Fibroblast of lung (primary cell): Measurements from ENCODE around the gene STAT3. TPM values are rescaled to one million over a fixed set of nuclear protein-coding genes. Genes with fewer than 3 reads are reported as not detected.
A peak's percentile ranks its signal among the peaks of the same experiment; 100 is the strongest.
"Not testable (repeated sequence)": the region's sequence is repeated elsewhere in the genome, so short reads cannot be mapped to it uniquely, and the experiment has no call there.

Experiments
- DNase-seq, 2 donors: peaks; one replicate each; pipeline versions ENCODE4 v3.0.0 to v3.0.0-alpha.2; 2010; ENCODE audit warnings: low read depth in 2 of 2
- H2AFZ ChIP-seq: 2 replicates; pipeline ENCODE4 v1.5.1; 2012; ENCODE audit warnings: low read length, control low read depth, inconsistent platforms
- H3K27ac ChIP-seq: 2 replicates; pipeline ENCODE4 v1.5.1; 2011; ENCODE audit warnings: low read length, control low read depth; ENCODE audit not compliant: insufficient read depth
- H3K27me3 ChIP-seq: 2 replicates; pipeline ENCODE4 v1.5.1; 2011; ENCODE audit warnings: mild to moderate bottlenecking, low read length; ENCODE audit not compliant: control insufficient read depth, insufficient read depth
- H3K36me3 ChIP-seq: 2 replicates; pipeline ENCODE4 v1.5.1; 2011; ENCODE audit warnings: low read length; ENCODE audit not compliant: control insufficient read depth, insufficient read depth
- H3K4me1 ChIP-seq: 2 replicates; pipeline ENCODE4 v1.5.1; 2011; ENCODE audit warnings: low read length; ENCODE audit not compliant: control insufficient read depth, insufficient read depth; ENCODE audit errors: extremely low read depth
- H3K4me2 ChIP-seq: 2 replicates; pipeline ENCODE4 v1.5.1; 2011; ENCODE audit warnings: low read length, control low read depth; ENCODE audit not compliant: insufficient read depth; ENCODE audit errors: extremely low read depth
- H3K4me3 ChIP-seq, 4 experiments: fragments of 200-600 bp in 1 of 4; sonication (generic) in 1 of 4; replicated peaks in 1 of 4; 2 replicates each; pipeline ENCODE4 v1.5.1; 2011 to 2016; ENCODE audit warnings: low read length in 4 of 4, low read depth in 3 of 4, mild to moderate bottlenecking in 3 of 4, control low read depth in 2 of 4, inconsistent platforms in 1 of 4, mixed read lengths in 1 of 4; ENCODE audit not compliant: insufficient read depth in 1 of 4; ENCODE audit errors: control extremely low read depth in 1 of 4
- H3K79me2 ChIP-seq: 2 replicates; pipeline ENCODE4 v1.5.1; 2012; ENCODE audit warnings: mild to moderate bottlenecking, low read length, inconsistent platforms; ENCODE audit not compliant: control insufficient read depth, insufficient read depth
- H3K9ac ChIP-seq: 2 replicates; pipeline ENCODE4 v1.5.1; 2011; ENCODE audit warnings: mild to moderate bottlenecking, low read length, control low read depth; ENCODE audit not compliant: insufficient read depth
- H3K9me3 ChIP-seq: 2 replicates; pipeline ENCODE4 v1.5.1; 2012; ENCODE audit warnings: low read depth, low read length; ENCODE audit not compliant: control insufficient read depth, insufficient read depth
- H4K20me1 ChIP-seq: 2 replicates; pipeline ENCODE4 v1.5.1; 2011; ENCODE audit warnings: low read length; ENCODE audit not compliant: control insufficient read depth, insufficient read depth; ENCODE audit errors: extremely low read depth
- CTCF ChIP-seq, 2 donors: IDR thresholded peaks in 1 of 2; conservative IDR thresholded peaks in 1 of 2; 1 replicate in 1 of 2; 2 replicates in 1 of 2; pipeline ENCODE4 v1.5.1; 2011 to 2012; ENCODE audit warnings: low read length in 2 of 2, control low read depth in 1 of 2, inconsistent platforms in 1 of 2, low read depth in 1 of 2, mild to moderate bottlenecking in 1 of 2
- EZH2 ChIP-seq: IDR thresholded peaks from 2 replicates; pipeline ENCODE4 v1.5.1; 2012; ENCODE audit warnings: low read length, control low read depth, mild to moderate bottlenecking; ENCODE audit errors: missing control alignments
- polyA plus RNA-seq, 2 donors: library from polyadenylated mRNA; depleted of rRNA in 1 of 2; stranded (reverse) in 1 of 2; unstranded in 1 of 2; fragments of >200 nt; gene quantifications; 2 replicates each; pipeline ENCODE4 v1.2.1, GENCODE V29; 2011 to 2012; ENCODE audit warnings: missing spikeins in 1 of 2
- total RNA-seq: library from RNA; depleted of rRNA; stranded (reverse); fragments of >200 nt; gene quantifications from 2 replicates; pipeline ENCODE4 v1.2.1, GENCODE V29; 2014

Gene STAT3
- total and polyA plus RNA-seq, 2 donors (not counting 1 experiment from before 2014, with no cell fraction given): 75.0 to 101 TPM

- H3K79me2 ChIP-seq: peaks cover 58% of the 10 kb centered on the region
- H3K27ac ChIP-seq: peak overlapping the region; percentile 97
- H2AFZ ChIP-seq: no peak overlapping the region
- H3K4me2 ChIP-seq: no peak overlapping the region
- H4K20me1 ChIP-seq: peaks cover 3% of the 10 kb centered on the region
- TF ChIP-seq EZH2 (no peak), CTCF (conservative IDR thresholded peaks at IDR 0.05 in 1 of 2, IDR thresholded peaks at IDR 0.05 in 1 of 2; ENCODE audit: low read depth in 1 of 2, low read length in 2 of 2) (no peak)
- peak overlapping the region; percentile 89 to 100 (median 98) for H3K4me3 ChIP-seq
- DNase-seq: peak in 1 of 2 donors; percentile 46
- peaks cover 1% of the 10 kb centered on the region for H3K36me3 ChIP-seq
- no peaks in the 10 kb centered on the region for H3K9me3 ChIP-seq
- H3K27me3 ChIP-seq: no peaks in the 10 kb centered on the region
- peak overlapping the region; percentile 95 for H3K9ac ChIP-seq
- peaks cover 5% of the 10 kb centered on the region for H3K4me1 ChIP-seq
Measured at GRCh38 chr17:42422412-42422957, 34.2 kb upstream of the STAT3 start.

GRCh38 chr17:42421507-42422338 lies 33.5 kb upstream of the STAT3 start:
- Histone ChIP-seq H3K27me3 (no peaks in the 10 kb centered on the region), H3K79me2 (peaks cover 65% of the 10 kb centered on the region), H2AFZ (no peak overlapping the region), H3K9ac (peak overlapping the region; percentile 95), H3K36me3 (peaks cover 4% of the 10 kb centered on the region), H3K27ac (peak overlapping the region; percentile 97), H3K4me3 (peak overlapping the region; percentile 89 to 100 (median 98)), H4K20me1 (peaks cover 8% of the 10 kb centered on the region), H3K4me1 (peaks cover 7% of the 10 kb centered on the region), H3K4me2 (peak overlapping the region; percentile 97), H3K9me3 (no peaks in the 10 kb centered on the region)
- peak; percentile 49 to 86 for DNase-seq
- TF ChIP-seq EZH2 (no peak), CTCF (conservative IDR thresholded peaks at IDR 0.05 in 1 of 2, IDR thresholded peaks at IDR 0.05 in 1 of 2; ENCODE audit: low read depth in 1 of 2, low read length in 2 of 2) (no peak)

GRCh38 chr17:42421136-42421506 lies 32.9 kb upstream of the STAT3 start:
- TF ChIP-seq EZH2: no peak
- no peak for TF ChIP-seq CTCF (conservative IDR thresholded peaks at IDR 0.05 in 1 of 2, IDR thresholded peaks at IDR 0.05 in 1 of 2; ENCODE audit: low read depth in 1 of 2, low read length in 2 of 2)
- Histone ChIP-seq H3K9me3 (no peaks in the 10 kb centered on the region), H3K27ac (peak overlapping the region; percentile 97), H2AFZ (no peak overlapping the region), H3K79me2 (peaks cover 71% of the 10 kb centered on the region), H4K20me1 (peaks cover 10% of the 10 kb centered on the region), H3K4me2 (peak overlapping the region; percentile 97), H3K4me3 (peak overlapping the region; percentile 89 to 100 (median 98)), H3K4me1 (peaks cover 10% of the 10 kb centered on the region), H3K36me3 (peaks cover 7% of the 10 kb centered on the region), H3K9ac (peak overlapping the region; percentile 95), H3K27me3 (no peaks in the 10 kb centered on the region)
- DNase-seq: no peak

GRCh38 chr17:42417981-42418380 lies 29.7 kb upstream of the STAT3 start:
- not testable (repeated sequence) for H3K9ac ChIP-seq, H3K9me3 ChIP-seq, H2AFZ ChIP-seq, H3K27ac ChIP-seq, DNase-seq, H3K36me3 ChIP-seq, H3K27me3 ChIP-seq, H3K4me3 ChIP-seq, H3K4me2 ChIP-seq
- Histone ChIP-seq H3K79me2 (peaks cover 99% of the 10 kb centered on the region), H3K4me1 (peaks cover 29% of the 10 kb centered on the region), H4K20me1 (peaks cover 13% of the 10 kb centered on the region)
